NCI-H774 (cell line): ENCODE data around the gene TTLL7.
A peak's percentile ranks its signal among the peaks of the same experiment; 100 is the strongest.
"Not testable (repeated sequence)": the region's sequence is repeated elsewhere in the genome, so short reads cannot be mapped to it uniquely, and the experiment has no call there.

Source experiments
- DNase-seq: peaks from one replicate; lab custom pipeline; 2025; lab: John Stamatoyannopoulos, UW

The TTLL7 gene

DNA sequence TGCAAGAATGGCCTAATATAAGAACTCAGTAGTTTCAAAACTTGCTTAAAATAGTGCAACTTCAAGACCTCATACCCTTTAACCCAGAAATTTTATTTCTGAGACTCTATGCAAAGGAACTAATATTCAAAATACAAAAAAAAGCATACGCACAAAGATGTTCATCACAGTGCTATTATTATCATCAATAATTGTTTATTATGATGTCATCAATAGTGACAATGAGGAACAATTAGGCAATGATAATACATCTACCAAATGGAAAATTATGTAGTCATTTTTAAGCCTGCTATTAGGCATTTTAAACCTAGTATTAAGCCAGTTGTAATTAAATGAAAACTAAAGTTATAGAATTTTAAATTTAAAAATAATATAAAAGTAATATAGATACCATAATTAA, 3.3 kb downstream of the TTLL7 start:
- no peak for DNase-seq

GRCh38 chr1:83994111-83994510, 4.8 kb downstream of the TTLL7 start:
- no peak for DNase-seq

DNA sequence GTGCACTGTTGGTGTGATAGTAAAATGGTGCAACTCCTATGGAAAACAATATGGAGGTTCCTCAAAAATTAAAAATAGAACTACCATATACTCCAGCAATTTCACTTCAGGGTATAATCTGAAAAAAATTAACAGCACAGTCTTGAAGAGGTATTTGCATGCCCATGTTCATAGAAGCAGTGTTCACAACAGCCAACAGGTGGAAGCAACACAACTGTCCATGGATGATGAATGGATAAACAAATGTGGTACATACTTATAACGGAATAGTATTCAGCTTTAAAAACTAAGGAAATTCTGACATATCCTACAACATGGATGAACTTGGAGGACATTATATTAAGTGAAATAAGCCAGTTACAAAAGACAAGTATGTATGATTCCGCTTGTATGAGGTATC, 8.2 kb downstream of the TTLL7 start:
- DNase-seq = no peak

- no peak for DNase-seq
Observed at GRCh38 chr1:83985048-83985447, 13.9 kb downstream of the TTLL7 start.

DNA sequence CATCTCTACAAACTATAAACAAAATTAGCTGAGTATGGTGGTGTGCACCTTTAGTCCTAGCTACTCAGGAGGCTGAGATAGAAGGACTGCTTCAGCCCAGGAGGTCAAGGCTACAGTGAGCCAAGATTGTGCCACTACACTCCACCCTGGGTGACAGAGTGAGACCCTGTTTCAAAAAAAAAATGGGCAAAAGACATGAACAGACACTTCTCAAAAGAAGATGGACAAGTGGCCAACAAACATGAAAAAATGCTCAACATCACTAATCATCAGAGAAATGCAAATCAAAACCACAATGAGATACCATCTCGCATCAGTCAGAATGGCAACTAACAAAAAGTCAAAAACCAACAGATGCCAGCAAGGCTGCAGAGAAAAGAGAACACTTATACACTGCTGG, 15.0 kb downstream of the TTLL7 start:
- DNase-seq = not testable (repeated sequence)

GRCh38 chr1:83978056-83978455, 20.9 kb downstream of the TTLL7 start:
- DNase-seq = no peak

DNA sequence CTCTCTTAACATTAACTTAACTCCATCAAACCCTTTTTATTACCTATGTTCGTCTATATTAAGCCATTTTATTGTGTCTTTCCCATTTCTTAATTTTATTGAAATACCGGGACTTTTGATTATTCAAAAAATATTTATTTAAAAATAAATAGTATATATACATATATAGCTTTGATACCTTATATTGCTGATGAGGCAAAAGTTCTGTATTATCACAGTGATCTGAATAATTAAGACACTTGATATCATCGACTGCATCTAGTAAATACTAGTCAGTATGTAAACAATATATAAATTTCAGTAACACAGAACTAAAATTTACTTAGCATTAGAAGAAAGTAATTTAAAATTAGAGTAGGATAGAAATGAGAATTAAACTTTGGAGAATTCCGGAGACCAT, 22.0 kb downstream of the TTLL7 start:
- no peak for DNase-seq

- DNase-seq = no peak
Observed at GRCh38 chr1:83970802-83971201, 28.1 kb downstream of the TTLL7 start.

DNA sequence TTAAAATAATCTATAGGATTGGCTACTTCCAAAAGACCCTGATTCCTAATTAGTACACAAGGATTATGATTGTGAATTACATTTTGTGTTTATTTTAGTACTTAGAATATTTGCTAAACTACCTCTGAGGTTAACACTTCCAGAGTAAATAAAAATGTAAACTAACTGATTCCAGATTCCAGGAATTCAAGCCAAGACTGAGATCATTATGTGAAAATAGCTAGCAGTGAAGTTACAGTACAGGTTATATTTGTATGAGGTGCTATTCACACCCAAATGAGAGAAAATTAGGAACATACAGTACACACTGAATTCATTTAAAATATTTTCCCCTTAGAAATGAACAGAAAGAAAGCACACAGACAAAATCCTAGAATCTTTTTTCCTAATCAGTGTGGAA, 28.8 kb downstream of the TTLL7 start:
- no peak for DNase-seq

- DNase-seq = no peak
Observed at GRCh38 chr1:83967336-83967735, 31.6 kb downstream of the TTLL7 start.

DNA sequence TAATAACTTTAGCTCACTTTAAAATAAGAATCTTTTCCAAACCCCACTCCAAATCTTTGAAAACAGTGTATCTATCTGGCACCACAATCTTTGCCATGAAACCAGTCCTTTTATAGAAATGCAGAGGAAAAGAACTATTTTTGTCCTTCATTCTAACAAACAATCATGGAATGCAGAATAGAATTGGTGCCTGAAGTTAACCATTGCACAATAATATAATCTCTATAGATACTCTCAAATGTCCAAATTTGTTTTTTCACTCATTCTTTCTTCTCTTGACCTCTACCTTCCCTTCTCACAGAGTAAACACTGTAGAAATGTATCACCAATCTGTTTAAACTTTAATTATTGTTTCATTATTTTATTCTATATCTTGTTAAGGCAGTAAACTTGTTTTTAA, 34.8 kb downstream of the TTLL7 start:
- no peak for DNase-seq

GRCh38 chr1:83961571-83962295, 37.2 kb downstream of the TTLL7 start:
- DNase-seq = no peak

GRCh38 chr1:83960669-83961277, 38.2 kb downstream of the TTLL7 start:
- no peak for DNase-seq

GRCh38 chr1:83959824-83960498, 39.0 kb downstream of the TTLL7 start:
- DNase-seq = no peak

- DNase-seq = no peak
Observed at GRCh38 chr1:83958704-83959103, 40.2 kb downstream of the TTLL7 start.

DNA sequence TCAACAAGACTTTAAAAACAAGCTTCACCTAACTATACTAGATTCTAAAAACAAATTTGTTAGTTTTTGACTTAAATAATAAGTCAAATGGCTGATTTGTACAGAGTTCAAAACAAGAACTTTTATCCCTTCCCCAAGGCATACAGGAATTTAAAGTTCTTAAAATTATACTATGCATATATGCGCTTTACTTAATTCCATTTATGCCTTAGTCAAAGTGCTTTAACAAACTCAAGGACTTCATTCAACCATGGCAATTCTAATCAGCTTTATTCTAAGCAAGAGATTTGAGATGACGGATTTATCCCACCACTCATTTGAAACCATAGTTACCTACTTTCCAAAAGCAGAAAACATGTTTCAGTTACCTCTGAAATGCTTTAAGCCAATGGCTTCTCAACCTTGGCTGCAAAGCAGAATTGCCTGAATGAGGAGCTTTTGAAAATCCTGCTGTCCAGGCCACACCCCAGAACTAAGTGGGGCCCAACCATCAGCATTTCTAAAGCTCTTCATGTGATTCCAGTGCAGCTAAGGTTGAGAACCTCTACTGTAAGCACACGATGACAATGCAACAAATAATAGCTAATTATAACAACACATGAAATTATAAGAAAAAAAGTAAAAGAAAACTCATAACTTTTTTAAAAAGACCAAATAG, 44.6 kb downstream of the TTLL7 start:
- DNase-seq = no peak

GRCh38 chr1:83950106-83950661, 48.7 kb downstream of the TTLL7 start:
- no peak for DNase-seq

DNA sequence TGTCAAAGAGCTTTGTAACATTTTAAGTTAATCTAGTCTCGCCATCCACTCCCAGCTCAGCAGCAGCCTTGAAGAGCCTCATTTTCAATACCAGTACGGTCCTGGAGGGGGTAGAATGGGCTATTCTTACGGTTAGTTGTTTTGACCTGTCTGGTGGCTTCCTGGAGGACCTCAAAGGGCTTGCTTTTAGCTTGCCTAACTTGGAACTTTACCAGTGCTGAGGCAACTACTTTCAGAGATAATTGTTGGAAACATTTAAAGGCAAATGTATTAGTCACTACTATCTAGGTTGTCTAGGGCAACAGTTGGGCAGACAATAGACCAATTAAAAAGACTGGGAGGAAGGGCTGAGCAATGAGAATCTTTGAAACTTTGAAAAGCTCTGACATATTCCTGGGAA, 56.0 kb downstream of the TTLL7 start:
- DNase-seq = peak; percentile 2

DNA sequence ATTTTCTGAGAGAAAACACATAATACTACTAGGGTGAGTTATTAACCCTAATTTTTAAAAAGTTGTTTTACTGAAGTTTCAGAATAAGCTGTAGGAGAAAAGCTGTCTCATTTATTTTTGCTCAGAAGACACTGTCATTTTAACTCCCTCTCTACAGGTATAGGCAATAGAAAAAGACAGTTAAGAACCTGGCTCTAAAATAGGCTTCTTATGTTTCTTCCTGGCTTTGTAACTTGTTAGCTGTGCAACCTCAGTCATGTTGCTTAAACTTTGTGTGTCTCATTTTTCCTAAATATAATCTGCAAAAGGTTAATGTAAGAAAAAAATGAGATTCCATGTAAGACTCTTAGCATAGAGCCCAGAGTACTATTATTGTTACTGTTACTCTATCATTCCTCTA, 64.4 kb downstream of the TTLL7 start:
- DNase-seq = no peak

- DNase-seq = no peak
Observed at GRCh38 chr1:83932693-83933092, 66.2 kb downstream of the TTLL7 start.

DNA sequence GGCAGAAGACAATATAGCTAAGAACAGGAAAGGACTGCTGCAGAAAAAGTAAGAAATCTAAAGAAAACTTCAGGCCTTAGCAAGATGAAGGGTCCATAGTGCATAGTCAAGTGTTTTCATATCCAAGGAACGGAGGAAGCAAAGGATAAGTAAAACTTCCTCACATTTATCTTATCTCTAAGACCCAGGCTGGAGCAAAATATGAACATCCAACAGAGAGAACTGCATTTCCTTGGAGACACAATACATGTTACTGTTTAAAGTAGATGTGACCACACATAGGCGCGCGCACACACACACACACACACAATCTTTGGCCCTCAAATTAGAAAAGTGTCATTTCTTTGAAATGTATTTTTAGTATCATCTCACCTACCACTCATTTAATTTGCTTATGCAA, 66.7 kb downstream of the TTLL7 start:
- no peak for DNase-seq

DNA sequence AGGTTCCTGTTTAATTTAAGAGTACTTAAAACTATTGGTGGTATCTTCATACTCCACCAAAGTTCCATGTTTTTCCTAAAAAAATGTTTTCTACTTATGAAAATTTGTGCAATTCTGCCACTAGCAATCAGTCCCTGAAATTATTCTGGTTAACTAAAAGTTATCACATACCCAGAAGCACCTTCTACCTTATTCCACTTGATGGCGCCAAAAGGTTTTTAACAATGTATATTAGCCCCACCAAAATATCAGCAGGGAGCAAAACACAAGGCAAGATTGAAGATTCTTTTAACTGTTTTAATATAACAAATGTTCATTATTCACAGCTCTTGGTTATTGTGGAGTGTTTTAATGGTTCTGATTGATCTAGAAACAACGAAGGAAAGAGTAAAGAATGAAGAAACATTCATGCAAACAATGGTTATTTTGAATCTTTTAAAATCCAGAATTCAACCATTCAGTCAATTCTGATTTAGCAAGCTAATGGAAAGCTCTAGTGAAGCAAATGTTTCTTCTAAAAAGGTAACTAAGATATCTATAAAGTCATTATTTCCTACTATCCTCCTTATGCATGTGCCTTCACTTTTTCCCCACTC, 67.2 kb downstream of the TTLL7 start:
- peak; percentile 37 for DNase-seq
